Measurements from ENCODE around the gene B4GALT2. TPM values are rescaled to one million over a fixed set of nuclear protein-coding genes. Genes with fewer than 3 reads are reported as not detected.

Gene B4GALT2
- total and polyA plus RNA-seq, 9 of the 15 experiments (the other 6 are each of a cell fraction or from before 2014, with no cell fraction given), result 1.3 to 86.8 (median 43.8) TPM

GRCh38 chr1:43979528-43980254 is 681 bp downstream of the B4GALT2 start (continued):
- TF ChIP-seq PHF8 (IDR thresholded peaks at IDR 0.05; ENCODE audit: borderline replicate concordance, low read length) (0 out of 2 replicates have a peak, but pooled peaks have one; percentile 19), GATA2 (CRISPR knock-in tag; IDR thresholded peaks at IDR 0.05) (no peak), MCM3 (IDR thresholded peaks at IDR 0.05) (no peak), PURB (CRISPR knock-in tag; IDR thresholded peaks at IDR 0.05; ENCODE audit: low read depth) (no peak), ILK (tag; IDR thresholded peaks at IDR 0.05; ENCODE audit: borderline replicate concordance, low read depth) (no peak), BMI1 (IDR thresholded peaks at IDR 0.05; ENCODE audit: low read length) (no peak), ARID3B (CRISPR knock-in tag; IDR thresholded peaks at IDR 0.05; ENCODE audit: borderline replicate concordance) (no peak), ZFP30 (CRISPR knock-in tag; IDR thresholded peaks at IDR 0.05; ENCODE audit: borderline replicate concordance) (no peak), CHD4 (IDR thresholded peaks at IDR 0.05; ENCODE audit: insufficient read depth, insufficient replicate concordance, low read depth, low read length, poor library complexity, severe bottlenecking) (no peak), RBM15 (IDR thresholded peaks at IDR 0.05; ENCODE audit: insufficient read depth, low read length) (no peak), HMG20A (CRISPR knock-in tag; conservative IDR thresholded peaks at IDR 0.05) (no peak), PHB (CRISPR knock-in tag; IDR thresholded peaks at IDR 0.05) (no peak), NR1H2 (CRISPR knock-in tag; IDR thresholded peaks at IDR 0.05) (0 out of 2 replicates have a peak, but pooled peaks have one; percentile 26), ZNF143 (CRISPR knock-in tag; IDR thresholded peaks at IDR 0.05) (no peak), SIN3A (IDR thresholded peaks at IDR 0.05; ENCODE audit: borderline replicate concordance in 2 of 2, control insufficient read depth in 1 of 2, low read depth in 2 of 2, low read length in 2 of 2) (peak; percentile 90), ZNF76 (CRISPR knock-in tag; IDR thresholded peaks at IDR 0.05; ENCODE audit: borderline replicate concordance) (no peak), ZNF764 (CRISPR knock-in tag; IDR thresholded peaks at IDR 0.05; ENCODE audit: low read depth) (no peak), EHMT2 (IDR thresholded peaks at IDR 0.05) (no peak), ZNF184 (CRISPR knock-in tag; IDR thresholded peaks at IDR 0.05) (no peak), ZNF668 (CRISPR knock-in tag; IDR thresholded peaks at IDR 0.05) (no peak), PRPF4 (IDR thresholded peaks at IDR 0.05; ENCODE audit: insufficient read depth, low read depth, low read length, poor library complexity, severe bottlenecking) (peak; percentile 40), TARDBP (IDR thresholded peaks at IDR 0.05) (no peak), SNIP1 (IDR thresholded peaks at IDR 0.05; ENCODE audit: low read depth) (no peak), BRD4 (IDR thresholded peaks at IDR 0.05) (no peak), MBD1 (CRISPR knock-in tag; IDR thresholded peaks at IDR 0.05) (no peak), PRMT5 (CRISPR knock-in tag; IDR thresholded peaks at IDR 0.05) (no peak), CC2D1A (IDR thresholded peaks at IDR 0.05) (no peak), ZNF583 (CRISPR knock-in tag; IDR thresholded peaks at IDR 0.05) (no peak)

Data from K562 (cell line).